Endothelial cell of hepatic sinusoid (primary cell): ENCODE measurements around the gene ANG.

ENCODE experiments used
- in situ Hi-C: cut with HindIII; loops from 2 replicates; pipeline ENCODE4 v1.10.0; 2017; ENCODE audit warnings: low sequenced_read_pairs

The ANG gene

DNA sequence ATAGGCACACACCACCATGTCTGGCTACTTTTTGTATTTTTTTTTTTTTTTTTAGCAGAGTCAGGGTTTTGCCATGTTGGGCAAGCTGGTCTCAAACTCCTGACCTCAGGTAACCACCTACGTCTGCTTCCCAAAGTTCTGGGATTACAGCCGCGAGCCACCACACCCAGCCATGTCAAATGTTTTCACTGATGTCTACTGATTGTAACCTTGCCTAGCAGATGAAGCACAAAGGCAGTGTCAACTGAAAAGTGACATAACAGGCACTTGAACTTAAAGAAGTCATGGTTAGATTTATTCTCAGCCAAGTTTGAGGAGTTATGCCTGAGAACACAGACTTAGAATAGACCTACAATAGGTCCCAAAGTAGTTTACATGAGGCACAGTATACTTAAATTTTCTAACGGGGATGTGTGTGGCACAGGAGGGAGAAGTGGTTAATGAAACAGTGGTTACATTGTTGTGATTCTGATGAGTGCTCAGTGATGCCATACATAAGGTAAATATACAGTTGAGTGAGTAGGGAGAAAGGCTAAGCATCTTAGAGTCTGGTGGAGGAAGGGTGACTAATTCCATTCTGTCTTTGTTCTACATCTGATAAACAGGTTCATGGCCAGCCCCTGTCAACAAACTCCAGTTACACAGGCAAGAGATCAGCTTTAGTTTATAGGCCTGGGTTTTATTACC, 16.8 kb upstream of the ANG start:
- in situ Hi-C loops: no loop called here

DNA sequence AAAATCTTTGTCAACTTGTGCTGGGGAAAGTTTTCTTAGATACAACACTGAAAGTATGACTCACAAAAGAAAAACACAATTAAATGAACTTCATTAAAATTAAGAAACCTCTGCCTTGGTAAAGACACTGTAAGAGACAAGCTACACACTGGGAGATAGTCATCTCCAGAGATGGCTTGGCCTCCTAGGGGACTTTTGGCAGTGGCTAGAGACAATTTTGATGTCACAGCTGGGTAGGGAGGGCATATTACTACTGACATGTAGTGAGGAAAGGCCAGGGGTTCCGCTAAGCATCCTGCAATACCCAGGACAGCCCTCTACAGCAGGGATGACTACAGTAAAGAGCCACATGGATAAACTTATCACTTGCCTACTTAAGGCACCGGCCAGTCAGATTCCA, 12.9 kb upstream of the ANG start:
- in situ Hi-C loops: no loop called here

DNA sequence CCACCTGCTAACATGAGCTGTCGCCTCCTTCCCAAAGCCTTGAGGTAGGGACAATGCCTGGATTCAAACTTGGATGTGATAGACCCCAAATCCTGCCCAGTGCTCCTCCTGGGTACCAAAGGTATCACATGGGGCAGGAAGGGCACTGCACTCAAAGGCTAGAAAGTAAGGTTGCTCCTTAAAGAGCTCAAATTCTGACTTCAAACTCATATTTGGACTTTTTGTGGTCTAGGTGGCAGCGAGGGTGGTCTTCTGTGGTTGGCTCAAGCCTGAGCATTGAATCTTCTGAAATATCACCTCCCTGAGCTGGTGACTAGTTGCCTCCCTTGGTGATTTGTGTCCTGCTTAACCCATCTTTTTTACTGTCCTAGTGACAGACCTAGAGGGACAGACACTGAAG, 12.5 kb upstream of the ANG start:
- in situ Hi-C loops: no loop called here

DNA sequence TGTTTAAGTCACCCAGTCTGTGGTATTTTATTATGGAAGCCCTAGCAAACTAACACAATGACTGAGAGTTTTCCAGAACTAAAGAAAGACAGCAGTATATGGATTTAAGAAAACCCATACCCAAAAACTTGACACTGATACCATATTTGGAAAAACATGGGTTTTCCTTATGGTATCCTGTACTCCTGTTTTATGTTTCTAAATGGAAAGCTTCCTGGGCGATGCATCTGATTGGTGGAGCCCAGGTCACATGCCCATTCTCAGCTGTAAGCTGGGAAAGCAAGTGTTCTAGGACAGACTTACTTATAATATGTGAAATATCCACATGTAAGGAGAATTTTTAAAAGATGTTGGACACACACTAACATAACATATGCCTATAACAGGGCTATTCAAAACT, 8.7 kb upstream of the ANG start:
- in situ Hi-C loops: no loop called here

DNA sequence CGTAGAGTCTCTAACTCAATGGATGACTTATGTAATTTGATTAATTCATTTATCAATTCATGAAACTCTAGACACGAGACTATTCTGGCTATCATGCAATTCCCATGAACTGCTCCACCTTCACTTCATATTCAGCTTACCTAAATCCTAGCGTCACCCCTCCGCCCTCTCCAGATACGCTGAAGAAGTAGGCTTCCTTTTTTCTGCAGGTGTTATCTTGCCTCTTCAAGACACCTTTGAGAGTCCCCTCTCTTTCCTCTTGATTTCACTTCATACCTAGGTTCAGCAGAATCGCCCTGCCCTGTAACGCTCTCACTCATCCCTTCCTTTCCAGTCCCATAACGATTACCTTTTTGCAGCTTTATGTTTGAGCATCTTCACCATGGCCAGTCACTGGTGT, 8.2 kb upstream of the ANG start:
- in situ Hi-C loops: no loop called here

DNA sequence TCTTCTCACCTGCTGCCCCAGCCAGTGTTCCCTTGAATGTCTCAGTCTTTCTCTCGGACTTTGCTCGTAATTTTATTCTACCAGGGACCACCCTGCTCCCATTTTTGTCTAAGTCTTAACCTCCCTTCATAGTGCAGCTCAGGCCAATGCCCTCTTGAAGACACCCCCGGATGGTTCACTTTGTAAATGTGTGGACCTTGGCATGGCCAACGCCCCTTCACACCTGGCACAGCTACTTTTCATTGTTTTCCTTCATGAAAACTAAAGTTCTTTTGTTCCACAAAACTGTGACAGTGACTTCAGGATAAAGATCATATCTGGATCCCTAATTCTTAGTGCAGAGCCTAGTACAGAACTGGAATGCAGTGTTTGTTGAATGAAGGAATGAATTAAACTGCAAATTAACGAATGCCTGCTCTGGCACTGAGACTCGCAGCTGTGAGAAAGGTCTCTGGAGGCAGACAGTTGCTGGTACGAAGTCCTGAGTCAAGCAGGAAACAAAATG, 7.7 kb upstream of the ANG start:
- in situ Hi-C loops: no loop called here

DNA sequence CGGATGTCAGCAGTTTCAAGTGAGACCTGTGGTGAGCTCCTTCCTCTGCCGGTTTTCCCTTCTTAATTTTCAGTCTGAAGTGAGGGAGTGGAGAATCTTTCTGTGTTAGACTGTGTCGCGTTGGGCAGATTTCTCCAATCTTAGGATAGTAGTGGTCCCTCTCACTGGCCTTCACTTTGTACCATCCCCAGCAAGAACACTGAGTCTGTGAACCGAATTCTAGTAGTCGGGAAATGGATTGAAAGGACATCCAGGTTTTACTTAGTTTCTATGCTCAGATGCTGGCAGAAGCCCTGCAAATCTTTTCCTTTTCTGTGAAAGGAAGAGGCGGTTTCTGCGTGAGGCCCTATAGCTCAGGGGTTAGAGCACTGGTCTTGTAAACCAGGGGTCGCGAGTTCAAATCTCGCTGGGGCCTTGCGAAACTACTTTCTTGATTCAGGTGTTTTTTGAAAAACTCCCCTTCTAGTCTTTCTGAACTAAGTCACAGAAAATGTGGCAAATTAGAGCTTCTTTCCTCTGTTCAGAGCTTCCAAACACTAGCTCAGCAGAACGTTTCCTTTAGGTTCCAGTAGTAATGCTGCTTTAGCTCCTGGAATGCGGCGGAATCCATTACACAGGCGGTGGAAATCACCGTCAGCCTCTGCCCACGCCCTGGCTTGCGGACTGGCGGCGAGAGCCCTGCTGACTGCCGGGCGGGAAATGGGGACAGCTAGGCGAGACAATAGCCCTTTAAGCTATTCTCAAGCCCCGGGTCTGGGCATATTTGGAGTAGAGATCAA, 7.0 kb upstream of the ANG start:
- in situ Hi-C loops: no loop called here

DNA sequence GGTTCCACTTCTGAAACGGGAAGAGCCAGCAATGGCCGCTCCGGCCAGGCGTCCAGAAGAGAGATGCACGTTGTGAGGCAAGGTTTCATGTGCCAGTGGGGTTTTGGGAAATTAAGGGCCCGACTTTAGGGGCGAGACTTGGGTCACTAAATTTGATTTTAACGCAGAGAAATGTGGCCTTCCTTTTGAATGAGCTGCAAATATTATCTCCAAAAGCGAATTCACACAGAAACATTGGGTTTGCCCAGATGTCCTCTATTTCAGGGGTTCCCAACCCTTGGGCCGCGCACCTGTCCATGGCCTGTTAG, 6.5 kb upstream of the ANG start:
- in situ Hi-C loops: no loop called here

DNA sequence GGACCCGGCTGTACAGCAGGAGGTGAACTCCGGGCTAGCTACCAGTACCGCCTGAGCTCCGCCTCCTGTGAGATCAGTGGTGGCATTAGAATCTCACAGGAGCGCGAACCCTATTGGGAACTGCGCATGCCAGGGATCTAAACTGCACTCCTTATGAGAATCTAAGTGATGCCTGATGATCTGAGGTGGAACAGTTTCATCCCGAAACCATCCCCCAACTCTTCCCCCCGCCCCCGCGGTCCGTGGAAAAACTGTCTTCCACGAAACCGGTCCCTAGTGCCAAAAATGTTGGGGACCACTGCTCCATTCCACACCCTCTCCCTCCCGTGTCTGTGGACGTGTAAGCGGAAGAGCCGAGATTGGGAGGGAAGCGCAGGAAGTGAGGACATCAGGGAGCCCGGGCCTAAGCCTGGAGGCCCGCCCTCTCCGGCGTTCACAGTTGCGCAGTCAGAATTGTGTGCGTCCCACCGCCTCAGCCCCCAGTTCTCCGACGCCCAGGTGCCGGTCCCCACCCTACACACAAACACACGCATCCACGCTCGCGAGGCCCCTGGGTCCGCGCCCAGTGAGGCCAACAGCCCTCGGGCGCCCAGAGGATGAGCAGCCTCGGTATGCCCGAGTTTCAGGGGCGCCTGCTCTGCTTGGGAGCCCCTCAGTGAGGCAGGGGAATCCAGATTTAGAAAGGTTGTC, 6.0 kb upstream of the ANG start:
- in situ Hi-C loops: no loop called here

DNA sequence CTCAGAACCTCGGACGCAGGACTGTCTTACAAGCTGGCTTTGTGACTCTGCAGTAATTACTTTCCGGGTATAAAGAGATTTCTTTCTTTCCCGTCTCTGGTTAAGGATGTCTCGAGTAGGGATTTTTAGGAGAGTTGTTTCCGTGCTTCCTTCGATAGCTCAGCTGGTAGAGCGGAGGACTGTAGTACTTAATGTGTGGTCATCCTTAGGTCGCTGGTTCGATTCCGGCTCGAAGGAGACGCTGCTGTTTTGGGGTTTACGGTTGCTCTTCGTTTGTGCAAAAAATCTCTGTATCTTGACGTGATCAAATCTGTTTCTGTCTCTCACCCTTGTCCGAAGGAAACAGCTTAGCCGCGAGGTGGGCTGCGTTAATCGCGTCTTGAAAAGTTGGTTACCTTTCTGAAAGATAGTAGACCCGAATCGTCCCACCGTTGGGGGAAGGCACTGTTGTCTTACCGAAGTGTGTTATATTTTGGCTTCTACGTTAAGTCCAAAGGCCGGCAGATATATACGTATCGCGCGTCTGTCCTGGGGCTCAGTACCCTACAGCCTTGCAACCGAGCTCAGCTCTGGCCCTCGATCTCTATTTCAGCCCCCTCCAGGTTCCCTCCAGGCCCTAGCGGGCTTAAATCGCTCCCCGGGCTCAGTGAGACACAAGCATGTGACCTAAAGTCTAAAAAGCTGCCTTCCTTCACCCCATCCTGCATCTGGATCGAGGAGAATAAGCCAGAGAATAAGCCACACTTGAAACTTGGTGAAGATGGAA, 5.3 kb upstream of the ANG start:
- in situ Hi-C loops: no loop called here

DNA sequence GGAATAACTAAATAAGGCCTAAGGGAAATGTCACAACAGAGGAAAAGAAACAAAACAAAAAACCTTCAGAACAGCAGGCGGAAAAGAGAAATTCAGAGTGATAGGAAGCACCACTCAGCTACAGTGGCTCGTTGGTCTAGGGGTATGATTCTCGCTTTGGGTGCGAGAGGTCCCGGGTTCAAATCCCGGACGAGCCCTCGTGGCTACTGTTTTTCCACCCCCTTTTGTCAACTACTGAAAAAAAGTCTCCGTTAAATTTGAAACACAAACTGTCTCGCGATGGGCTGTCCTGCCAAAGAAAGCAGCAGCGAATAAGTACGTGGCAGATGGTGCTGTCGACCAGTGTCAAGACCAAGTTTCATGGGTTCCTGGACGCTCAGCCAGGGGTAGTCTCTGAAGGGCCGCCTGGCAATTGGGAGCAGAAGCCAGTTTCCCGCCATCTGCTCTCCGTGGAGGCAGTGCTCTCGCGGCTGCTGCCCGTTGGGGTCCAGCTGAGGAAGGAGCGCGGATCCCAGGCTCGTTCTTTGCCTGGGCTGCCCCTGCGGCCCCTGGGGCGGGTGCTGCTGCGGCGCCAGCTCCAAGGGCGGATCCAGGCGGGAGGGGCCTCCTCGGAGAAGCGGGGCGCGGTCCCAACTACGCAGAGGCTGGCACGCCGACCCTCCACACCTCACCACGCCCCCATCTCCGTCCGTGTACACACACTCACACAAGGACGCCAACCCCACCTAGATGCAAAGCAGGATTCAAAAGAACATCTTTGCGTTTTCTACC, 4.5 kb upstream of the ANG start, which contains the start of gene RNASE4:
RNASE4 (plus strand) TSS at position 670 of the 771 bp plus-strand sequence. CDS start 14,812 bp downstream, outside the sequence.
- in situ Hi-C loops: no loop called here

DNA sequence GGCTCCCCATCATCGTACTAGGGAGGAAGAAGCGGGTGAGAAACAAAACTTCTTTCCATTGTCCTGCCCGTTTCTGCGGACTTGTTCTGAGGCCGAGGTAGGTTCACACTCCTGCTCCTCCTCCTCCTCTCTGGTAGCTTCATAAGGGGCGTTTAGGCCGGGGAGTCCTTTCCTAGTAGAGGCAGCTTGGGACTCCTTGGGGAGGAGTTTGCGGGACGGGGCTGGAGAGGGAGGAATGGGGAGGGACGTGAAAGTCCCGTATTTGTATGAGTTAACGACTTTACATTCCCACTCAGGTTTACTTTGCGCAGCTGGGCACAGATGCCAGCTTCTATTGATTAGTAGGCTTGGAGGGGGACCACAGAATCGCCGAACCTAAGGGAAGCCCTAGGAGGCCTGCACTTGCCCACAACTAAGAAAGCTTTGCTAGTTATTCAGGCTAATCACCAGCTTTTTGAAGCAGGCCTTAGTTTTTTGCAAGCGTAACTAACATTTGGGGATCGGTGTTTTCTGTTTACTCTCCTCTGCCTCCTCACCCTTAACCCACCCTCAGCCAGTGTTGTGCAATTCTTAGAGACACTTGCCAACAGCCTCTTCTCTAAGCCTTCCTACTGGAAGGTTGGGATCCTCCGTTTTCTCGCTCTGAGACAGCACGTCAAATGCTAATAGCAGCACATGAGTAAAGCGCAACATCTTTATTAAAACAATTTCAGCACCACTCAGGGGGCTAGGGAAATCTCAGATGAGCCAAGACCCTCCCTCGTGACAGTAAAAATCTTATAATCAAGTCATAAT, 3.7 kb upstream of the ANG start:
- in situ Hi-C loops: no loop called here

DNA sequence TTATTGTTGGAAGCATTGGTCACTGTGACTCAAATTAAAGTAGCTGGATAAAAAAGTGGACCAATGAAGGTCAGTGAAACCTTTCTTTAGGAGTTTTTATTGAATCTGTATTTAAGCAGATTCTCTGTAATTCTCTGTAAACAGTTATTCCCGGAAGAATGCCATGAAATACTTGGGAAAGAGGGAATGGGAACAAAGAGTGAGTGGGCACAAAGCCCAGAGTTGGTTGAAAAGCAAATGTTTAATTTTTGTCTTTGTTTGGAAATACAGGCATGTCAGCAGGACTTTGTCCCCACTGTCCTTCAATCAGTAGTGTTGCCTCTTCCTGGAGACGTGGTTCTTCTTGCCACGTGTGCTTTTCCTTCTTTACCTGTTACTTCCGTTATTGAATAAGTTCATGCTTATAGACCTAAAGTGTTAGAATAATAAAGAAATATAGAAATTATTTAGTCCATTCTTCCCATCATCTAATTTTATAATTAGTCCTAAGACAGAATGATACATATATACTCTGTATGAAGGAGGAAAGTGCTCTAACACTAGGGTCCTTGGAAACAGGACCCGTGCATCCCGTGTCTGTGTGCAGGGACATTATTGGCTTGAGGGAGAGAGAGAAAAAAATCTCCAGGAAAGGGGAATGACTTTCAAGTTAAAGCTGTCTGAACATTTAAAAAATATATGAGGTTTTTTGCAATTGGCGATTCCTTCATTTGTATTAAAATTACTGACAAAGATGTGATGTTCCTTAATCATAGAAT, 2.0 kb upstream of the ANG start:
- in situ Hi-C loops: no loop called here

DNA sequence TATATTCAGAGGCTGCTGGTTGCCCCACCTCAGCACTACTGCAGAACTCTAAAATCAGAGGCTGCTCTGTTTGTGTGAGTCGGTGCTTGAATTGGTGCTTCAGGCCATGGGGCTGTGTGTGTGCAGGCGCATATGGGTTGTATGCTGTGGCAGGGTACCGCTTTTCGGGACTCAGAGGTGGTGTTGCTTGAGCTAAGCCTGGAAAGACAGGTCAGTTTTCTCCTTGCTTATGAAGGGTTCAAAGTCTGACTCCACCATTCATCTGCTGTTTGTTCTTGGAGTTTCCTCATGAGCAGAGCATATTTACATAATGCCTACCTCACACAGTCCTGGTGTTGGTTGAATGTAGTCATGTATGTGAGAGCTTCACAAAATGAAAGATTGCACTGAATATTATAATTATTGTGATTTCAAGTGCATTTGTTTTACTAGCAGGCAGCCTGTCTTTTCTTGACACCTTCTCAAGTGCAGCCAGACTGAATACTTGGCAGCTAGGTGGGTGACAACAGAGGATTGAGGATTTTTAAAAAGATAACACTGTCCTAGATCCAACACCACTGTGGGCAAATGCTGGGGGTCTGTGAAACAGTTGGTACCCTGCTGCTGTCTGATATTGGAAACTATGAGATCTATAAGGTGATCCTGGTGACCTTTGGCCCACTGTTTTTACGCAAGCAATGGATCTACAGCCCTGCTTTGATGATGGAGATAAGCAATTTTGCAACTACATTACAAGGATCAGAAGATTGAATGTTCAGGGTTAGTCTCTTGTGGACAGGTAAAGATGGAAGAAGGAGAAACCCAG, 1.0 kb upstream of the ANG start:
- in situ Hi-C loops: no loop called here

DNA sequence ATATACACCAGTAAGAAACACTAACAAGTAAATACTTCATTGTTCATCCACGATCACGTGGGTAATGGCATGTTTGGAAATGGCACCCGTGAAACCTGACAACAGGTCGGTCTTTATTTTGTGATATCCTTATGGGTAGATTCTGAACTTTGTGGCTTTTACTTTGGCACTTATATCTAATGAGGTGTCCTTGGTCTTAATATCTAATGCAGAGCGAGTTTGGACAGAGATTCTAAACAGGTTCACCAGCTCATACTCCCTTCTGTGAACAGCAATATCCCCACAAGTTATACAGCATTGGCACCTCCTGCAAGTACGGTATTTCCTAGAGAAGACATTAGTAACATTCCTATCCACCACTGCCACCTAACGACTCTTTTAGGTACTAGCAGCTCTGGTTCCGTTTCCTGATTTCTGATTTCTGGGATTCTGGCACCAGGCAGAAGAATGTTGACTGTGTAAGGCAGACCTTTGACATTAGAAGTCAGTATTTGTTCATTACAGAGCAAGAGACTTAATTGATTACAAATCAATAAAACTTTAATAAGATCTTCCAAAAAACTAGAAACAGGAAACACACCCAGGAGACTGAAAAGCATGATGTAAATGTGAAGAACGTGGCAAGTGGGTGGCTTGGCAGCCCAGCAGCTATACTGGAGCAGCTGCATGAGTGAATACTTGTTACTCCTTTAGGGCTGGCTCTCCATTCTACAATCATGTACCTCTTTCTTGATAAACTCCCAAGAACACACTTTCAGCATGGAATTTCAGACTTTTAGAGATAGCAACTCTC, 2.5 kb downstream of the ANG start:
- in situ Hi-C loops: no loop called here

DNA sequence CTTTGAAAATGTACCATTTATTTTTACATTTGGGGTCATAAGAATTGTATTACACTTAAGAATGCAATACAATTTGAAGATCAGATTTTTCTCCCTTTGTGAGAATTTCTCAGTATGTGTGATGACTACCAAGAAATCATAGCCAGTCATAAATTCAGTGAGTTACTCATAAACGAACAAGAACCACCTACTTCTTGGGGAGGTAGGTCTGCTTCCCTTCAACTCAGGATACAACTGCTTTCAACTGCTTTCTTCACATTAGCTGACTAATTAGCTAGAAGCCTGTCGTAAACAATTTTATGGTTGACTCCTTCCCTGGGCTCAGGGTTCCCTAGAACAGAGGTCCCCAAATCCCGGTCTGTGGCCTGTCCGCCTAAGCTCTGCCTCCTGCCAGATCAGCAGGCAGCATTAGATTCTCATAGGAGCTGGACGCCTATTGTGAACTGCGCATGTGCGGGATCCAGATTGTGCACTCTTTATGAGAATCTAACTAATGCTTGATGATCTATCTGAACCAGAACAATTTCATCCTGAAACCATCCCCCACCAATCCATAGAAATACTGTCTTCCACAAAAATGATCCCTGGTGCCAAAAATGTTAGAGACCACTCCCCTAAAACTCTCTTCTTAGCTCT, 3.7 kb downstream of the ANG start:
- in situ Hi-C loops: no loop called here

DNA sequence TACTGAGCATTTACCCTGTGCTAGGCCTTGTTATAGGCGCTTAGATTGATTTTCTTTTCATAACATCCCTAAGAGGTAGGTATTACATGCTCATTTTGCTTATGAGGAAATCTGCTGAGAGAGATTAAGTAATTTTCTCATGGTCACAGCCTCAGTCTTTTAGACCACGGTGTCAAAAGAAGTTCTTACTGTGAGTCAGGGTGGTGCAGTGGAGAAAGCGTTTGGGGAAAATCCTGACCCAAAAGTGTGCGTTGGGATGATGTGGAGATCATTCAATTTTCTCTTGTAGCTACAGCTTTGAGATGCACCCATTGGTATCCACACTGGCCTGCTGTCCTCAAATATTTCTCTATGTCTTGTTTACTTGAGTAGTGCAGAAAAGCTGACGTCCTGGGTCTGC, 8.2 kb downstream of the ANG start:
- in situ Hi-C loops: no loop called here
